ENCODE data around the gene HMG20A. TPM values are rescaled to one million over a fixed set of nuclear protein-coding genes. Genes with fewer than 3 reads are reported as not detected.

Gene HMG20A
- total and polyA plus RNA-seq, 9 of the 15 experiments (the other 6 are each of a cell fraction or from before 2014, with no cell fraction given) = 25.0 to 68.1 (median 38.9) TPM

DNA sequence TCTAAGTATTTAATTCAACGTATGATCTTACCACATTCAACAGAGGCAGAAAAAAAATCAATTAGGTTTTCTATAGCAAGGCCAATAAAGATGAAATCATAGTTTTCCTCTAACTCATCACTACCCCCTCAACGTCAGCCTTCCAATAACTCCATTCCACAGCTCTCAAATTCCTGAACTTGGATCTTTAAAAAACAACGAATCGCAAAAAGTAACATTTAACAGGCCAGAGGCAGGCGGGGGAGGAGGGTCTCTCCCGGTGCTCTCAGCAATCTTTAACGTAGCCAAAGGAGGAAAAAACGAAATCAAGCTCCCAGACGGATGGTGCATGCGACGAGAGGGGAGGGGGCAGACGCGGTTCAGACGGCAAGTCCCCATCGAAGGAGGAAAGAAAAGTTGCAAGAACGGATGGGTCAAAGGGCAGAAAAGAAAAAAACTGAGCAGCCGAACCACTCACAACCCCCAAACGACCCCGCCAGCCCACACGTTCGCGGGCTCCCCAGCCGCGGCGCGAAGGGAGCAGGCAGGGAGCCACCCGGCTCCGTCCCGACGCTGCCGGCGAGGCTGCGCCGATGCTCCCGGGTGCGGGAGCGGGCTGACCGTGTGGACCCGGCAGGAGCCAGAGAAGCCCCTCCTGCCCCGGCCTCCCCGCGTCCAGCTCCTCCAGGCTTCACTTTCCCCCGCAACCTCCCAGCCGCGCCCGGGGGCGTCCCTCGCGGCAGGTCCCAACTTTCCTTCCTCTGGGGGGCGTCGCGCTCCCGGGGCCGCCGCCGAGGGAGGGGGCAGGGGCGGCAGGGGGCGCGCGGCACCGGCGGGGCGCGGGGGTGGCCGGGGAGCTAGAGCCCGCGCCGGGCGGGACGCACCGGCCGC lies 1.5 kb upstream of the HMG20A start (continued):
- TF ChIP-seq THRA (IDR thresholded peaks at IDR 0.05) = no peak
- TF ChIP-seq ELF2 (CRISPR knock-in tag; IDR thresholded peaks at IDR 0.05) = no peak
- TF ChIP-seq CAMTA2 (CRISPR knock-in tag; conservative IDR thresholded peaks at IDR 0.05) = no peak
- no peak for TF ChIP-seq MCM3 (IDR thresholded peaks at IDR 0.05)
- TF ChIP-seq HDAC6 (IDR thresholded peaks at IDR 0.05; ENCODE audit: low read depth, low read length) = no peak
- TF ChIP-seq ZNF134 (CRISPR knock-in tag; conservative IDR thresholded peaks at IDR 0.05) = no peak
- no peak for TF ChIP-seq ZKSCAN3 (CRISPR knock-in tag; IDR thresholded peaks at IDR 0.05)
- peak in 1 of 3 experiments; percentile 22 for TF ChIP-seq YY1 (IDR thresholded peaks at IDR 0.05; ENCODE audit: borderline replicate concordance in 1 of 3, control insufficient read depth in 1 of 3, extremely low read depth in 1 of 3, insufficient read depth in 3 of 3, insufficient read length in 1 of 3, insufficient replicate concordance in 2 of 3, low read depth in 1 of 3, low read length in 2 of 3)
- no peak for TF ChIP-seq NCOA2 (IDR thresholded peaks at IDR 0.05; ENCODE audit: partially characterized antibody in 2 of 2)
- TF ChIP-seq KDM4B (IDR thresholded peaks at IDR 0.05; ENCODE audit: borderline replicate concordance in 2 of 2, low read depth in 1 of 2) = no peak
- no peak for TF ChIP-seq BRD9 (IDR thresholded peaks at IDR 0.05; ENCODE audit: low read depth, partially characterized antibody)
- no peak for TF ChIP-seq KDM2B (CRISPR knock-in tag; IDR thresholded peaks at IDR 0.05)
- TF ChIP-seq, protein P1, sequence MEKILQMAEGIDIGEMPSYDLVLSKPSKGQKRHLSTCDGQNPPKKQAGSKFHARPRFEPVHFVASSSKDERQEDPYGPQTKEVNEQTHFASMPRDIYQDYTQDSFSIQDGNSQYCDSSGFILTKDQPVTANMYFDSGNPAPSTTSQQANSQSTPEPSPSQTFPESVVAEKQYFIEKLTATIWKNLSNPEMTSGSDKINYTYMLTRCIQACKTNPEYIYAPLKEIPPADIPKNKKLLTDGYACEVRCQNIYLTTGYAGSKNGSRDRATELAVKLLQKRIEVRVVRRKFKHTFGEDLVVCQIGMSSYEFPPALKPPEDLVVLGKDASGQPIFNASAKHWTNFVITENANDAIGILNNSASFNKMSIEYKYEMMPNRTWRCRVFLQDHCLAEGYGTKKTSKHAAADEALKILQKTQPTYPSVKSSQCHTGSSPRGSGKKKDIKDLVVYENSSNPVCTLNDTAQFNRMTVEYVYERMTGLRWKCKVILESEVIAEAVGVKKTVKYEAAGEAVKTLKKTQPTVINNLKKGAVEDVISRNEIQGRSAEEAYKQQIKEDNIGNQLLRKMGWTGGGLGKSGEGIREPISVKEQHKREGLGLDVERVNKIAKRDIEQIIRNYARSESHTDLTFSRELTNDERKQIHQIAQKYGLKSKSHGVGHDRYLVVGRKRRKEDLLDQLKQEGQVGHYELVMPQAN (IDR thresholded peaks at IDR 0.05; ENCODE audit: borderline replicate concordance) = no peak
- TF ChIP-seq, protein P2, sequence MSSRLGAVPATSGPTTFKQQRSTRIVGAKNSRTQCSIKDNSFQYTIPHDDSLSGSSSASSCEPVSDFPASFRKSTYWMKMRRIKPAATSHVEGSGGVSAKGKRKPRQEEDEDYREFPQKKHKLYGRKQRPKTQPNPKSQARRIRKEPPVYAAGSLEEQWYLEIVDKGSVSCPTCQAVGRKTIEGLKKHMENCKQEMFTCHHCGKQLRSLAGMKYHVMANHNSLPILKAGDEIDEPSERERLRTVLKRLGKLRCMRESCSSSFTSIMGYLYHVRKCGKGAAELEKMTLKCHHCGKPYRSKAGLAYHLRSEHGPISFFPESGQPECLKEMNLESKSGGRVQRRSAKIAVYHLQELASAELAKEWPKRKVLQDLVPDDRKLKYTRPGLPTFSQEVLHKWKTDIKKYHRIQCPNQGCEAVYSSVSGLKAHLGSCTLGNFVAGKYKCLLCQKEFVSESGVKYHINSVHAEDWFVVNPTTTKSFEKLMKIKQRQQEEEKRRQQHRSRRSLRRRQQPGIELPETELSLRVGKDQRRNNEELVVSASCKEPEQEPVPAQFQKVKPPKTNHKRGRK (tag; IDR thresholded peaks at IDR 0.05) = no peak
- no peak for TF ChIP-seq MYBL2 (IDR thresholded peaks at IDR 0.05; ENCODE audit: low read depth)
- no peak for TF ChIP-seq MYBL2 (CRISPR knock-in tag; IDR thresholded peaks at IDR 0.05; ENCODE audit: borderline replicate concordance)
- no peak for TF ChIP-seq ZNF398 (CRISPR knock-in tag; IDR thresholded peaks at IDR 0.05)
- TF ChIP-seq CEBPB (tag; IDR thresholded peaks at IDR 0.05) = no peak
- TF ChIP-seq, protein P3, sequence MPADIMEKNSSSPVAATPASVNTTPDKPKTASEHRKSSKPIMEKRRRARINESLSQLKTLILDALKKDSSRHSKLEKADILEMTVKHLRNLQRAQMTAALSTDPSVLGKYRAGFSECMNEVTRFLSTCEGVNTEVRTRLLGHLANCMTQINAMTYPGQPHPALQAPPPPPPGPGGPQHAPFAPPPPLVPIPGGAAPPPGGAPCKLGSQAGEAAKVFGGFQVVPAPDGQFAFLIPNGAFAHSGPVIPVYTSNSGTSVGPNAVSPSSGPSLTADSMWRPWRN (IDR thresholded peaks at IDR 0.05; ENCODE audit: low read depth) = no peak
